Keratinocyte (primary cell): ENCODE measurements around the gene PCBP2. TPM values are rescaled to one million over a fixed set of nuclear protein-coding genes. Genes with fewer than 3 reads are reported as not detected.

Source experiments
- DNase-seq: peaks from one replicate; pipeline ENCODE4 v3.0.0-alpha.2; 2011; ENCODE audit warnings: low read depth, missing footprints, low spot score
- FAIRE-seq: peaks from 2 replicates; lab custom pipeline; 2011; peaks lifted over from hg19 to GRCh38; lab: Jason Lieb, UNC
- H2AFZ ChIP-seq: 2 replicates; pipeline ENCODE4 v1.6.0; 2012; ENCODE audit warnings: low read length, control low read depth, inconsistent platforms; ENCODE audit not compliant: control insufficient read depth
- H3K27ac ChIP-seq: 2 replicates; pipeline ENCODE4 v1.5.1; 2011; ENCODE audit warnings: low read length; ENCODE audit not compliant: control insufficient read depth, insufficient read depth
- H3K27me3 ChIP-seq: 3 replicates; pipeline ENCODE4 v1.6.0; 2011; ENCODE audit warnings: low read length; ENCODE audit not compliant: control insufficient read depth, insufficient read depth; ENCODE audit errors: extremely low read depth
- H3K36me3 ChIP-seq, 2 experiments: 2 replicates in 1 of 2; 3 replicates in 1 of 2; pipeline ENCODE4 v1.5.1; 2011; ENCODE audit warnings: low read length in 2 of 2, mild to moderate bottlenecking in 1 of 2; ENCODE audit not compliant: control insufficient read depth in 2 of 2, insufficient read depth in 2 of 2; ENCODE audit errors: extremely low read depth in 1 of 2
- H3K4me1 ChIP-seq: 3 replicates; pipeline ENCODE4 v1.5.1; 2011; ENCODE audit warnings: low read length; ENCODE audit not compliant: control insufficient read depth, insufficient read depth; ENCODE audit errors: extremely low read depth
- H3K4me2 ChIP-seq: 3 replicates; pipeline ENCODE4 v1.6.0; 2011; ENCODE audit warnings: low read depth, low read length; ENCODE audit not compliant: control insufficient read depth, insufficient read depth; ENCODE audit errors: extremely low read depth
- H3K4me3 ChIP-seq, 3 experiments: fragments of 200-600 bp in 1 of 3; sonication (generic) in 1 of 3; 2 replicates in 2 of 3; 3 replicates in 1 of 3; pipeline ENCODE4 v1.5.1; 2011 to 2016; ENCODE audit warnings: low read length in 3 of 3, mild to moderate bottlenecking in 3 of 3, control low read depth in 2 of 3, inconsistent platforms in 1 of 3, low read depth in 1 of 3, mixed read lengths in 1 of 3, mixed run types in 1 of 3, moderate library complexity in 1 of 3; ENCODE audit not compliant: control insufficient read depth in 2 of 3, insufficient read depth in 2 of 3; ENCODE audit errors: extremely low read depth in 1 of 3
- H3K79me2 ChIP-seq: 2 replicates; pipeline ENCODE4 v1.6.0; 2012; ENCODE audit warnings: low read length; ENCODE audit not compliant: control insufficient read depth, insufficient read depth
- H3K9ac ChIP-seq: 3 replicates; pipeline ENCODE4 v1.6.0; 2011; ENCODE audit warnings: low read length; ENCODE audit not compliant: control insufficient read depth, insufficient read depth; ENCODE audit errors: extremely low read depth
- H3K9me1 ChIP-seq: 3 replicates; pipeline ENCODE4 v1.6.0; 2011; ENCODE audit warnings: low read length; ENCODE audit not compliant: control insufficient read depth, insufficient read depth; ENCODE audit errors: extremely low read depth
- H3K9me3 ChIP-seq: 2 replicates; pipeline ENCODE4 v1.5.1; 2012; ENCODE audit warnings: low read depth, low read length; ENCODE audit not compliant: control insufficient read depth
- H4K20me1 ChIP-seq: 3 replicates; pipeline ENCODE4 v1.6.0; 2011; ENCODE audit warnings: low read length; ENCODE audit not compliant: control insufficient read depth, insufficient read depth; ENCODE audit errors: extremely low read depth
- CTCF ChIP-seq, 3 experiments: IDR thresholded peaks in 1 of 3; conservative IDR thresholded peaks in 1 of 3; optimal IDR thresholded peaks in 1 of 3; 2 replicates in 2 of 3; 3 replicates in 1 of 3; pipeline versions ENCODE3 to v1.5.1; 2011; ENCODE audit warnings: low read length in 3 of 3, mild to moderate bottlenecking in 3 of 3, moderate library complexity in 2 of 3, control low read depth in 1 of 3, inconsistent platforms in 1 of 3; ENCODE audit not compliant: insufficient read depth in 2 of 3; ENCODE audit errors: extremely low read depth in 1 of 3
- EZH2 ChIP-seq: IDR thresholded peaks from one replicate; pipeline ENCODE4 v1.6.1; 2012; ENCODE audit warnings: inconsistent platforms, mild to moderate bottlenecking, low read length, moderate library complexity
- dilution Hi-C: fragments of 300-500 bp; cut with MboI; formaldehyde crosslinking; loops from one replicate; pipeline ENCODE4 v1.7.0; 2020; ENCODE audit warnings: low sequenced_read_pairs; ENCODE audit not compliant: extremely low pct_ligation_motif_present
- polyA plus RNA-seq, 5 experiments: library from polyadenylated mRNA; depleted of rRNA in 3 of 5; stranded (reverse) in 3 of 5; stranded (forward) in 1 of 5; unstranded in 1 of 5; fragments of >200 nt; gene quantifications; 1 replicate in 1 of 5; 2 replicates in 3 of 5; 3 replicates in 1 of 5; pipeline versions ENCODE4 v1.2.1 to v1.2.3, GENCODE V29; 2011 to 2012; ENCODE audit warnings: missing spikeins in 2 of 5, low read depth in 1 of 5, low replicate concordance in 1 of 5

The PCBP2 gene
- polyA plus RNA-seq, 1 donor (not counting 4 experiments of a cell fraction or from before 2014, with no cell fraction given) = 238 TPM

GRCh38 chr12:53523131-53523530 is 71.2 kb downstream of the PCBP2 start:
- Histone ChIP-seq H3K4me1 (no peaks in the 10 kb centered on the region), H4K20me1 (no peaks in the 10 kb centered on the region), H3K4me2 (no peak overlapping the region), H2AFZ (no peak overlapping the region), H3K27me3 (no peaks in the 10 kb centered on the region), H3K79me2 (no peaks in the 10 kb centered on the region), H3K9ac (no peak overlapping the region), H3K27ac (no peak overlapping the region), H3K36me3 (peaks cover 6 to 17% of the 10 kb centered on the region in 2 experiments), H3K4me3 (no peak overlapping the region), H3K9me1 (no peaks in the 10 kb centered on the region), H3K9me3 (no peaks in the 10 kb centered on the region)
- dilution Hi-C loops = no loop called here
- DNase-seq (no peak), FAIRE-seq (no peak)
- TF ChIP-seq CTCF (optimal IDR thresholded peaks at IDR 0.05 in 1 of 3, IDR thresholded peaks at IDR 0.05 in 1 of 3, conservative IDR thresholded peaks at IDR 0.05 in 1 of 3; ENCODE audit: extremely low read depth in 1 of 3, insufficient read depth in 2 of 3, low read length in 3 of 3) = no peak
- no peak for TF ChIP-seq EZH2

- Histone ChIP-seq H3K27me3 (no peaks in the 10 kb centered on the region), H3K36me3 (peaks cover 6 to 18% of the 10 kb centered on the region in 2 experiments), H3K9me3 (no peaks in the 10 kb centered on the region), H3K27ac (no peak overlapping the region), H3K9me1 (no peaks in the 10 kb centered on the region), H4K20me1 (no peaks in the 10 kb centered on the region), H3K4me3 (no peak overlapping the region), H3K9ac (no peak overlapping the region), H2AFZ (no peak overlapping the region), H3K4me2 (no peak overlapping the region), H3K4me1 (no peaks in the 10 kb centered on the region), H3K79me2 (no peaks in the 10 kb centered on the region)
- dilution Hi-C loops = no loop called here
- FAIRE-seq (no peak), DNase-seq (no peak)
- no peak for TF ChIP-seq CTCF (optimal IDR thresholded peaks at IDR 0.05 in 1 of 3, IDR thresholded peaks at IDR 0.05 in 1 of 3, conservative IDR thresholded peaks at IDR 0.05 in 1 of 3; ENCODE audit: extremely low read depth in 1 of 3, insufficient read depth in 2 of 3, low read length in 3 of 3)
- TF ChIP-seq EZH2 = no peak
Measured at GRCh38 chr12:53524476-53524875, 72.6 kb downstream of the PCBP2 start.
